ENCODE results near the gene CASTOR2.
"Not testable (repeated sequence)": the region's sequence is repeated elsewhere in the genome, so short reads cannot be mapped to it uniquely, and the experiment has no call there.

Gene CASTOR2

GRCh38 chr7:74964511-74965119 is at the start of gene CASTOR2:
CASTOR2 (plus strand) TSS chr7:74964705; CDS start chr7:74964986, 281 bp downstream.
- DNase-seq (ENCODE audit: low read depth): peak; percentile 56

- DNase-seq (ENCODE audit: low read depth): not testable (repeated sequence)
Measured at GRCh38 chr7:74922321-74922890, 42.1 kb upstream of the CASTOR2 start.

- DNase-seq (ENCODE audit: low read depth): not testable (repeated sequence)
Measured at GRCh38 chr7:74923644-74924043, 40.9 kb upstream of the CASTOR2 start.

GRCh38 chr7:74926968-74927367 is 37.5 kb upstream of the CASTOR2 start:
- DNase-seq (ENCODE audit: low read depth): not testable (repeated sequence)

GRCh38 chr7:74931563-74932328 is 32.8 kb upstream of the CASTOR2 start:
- not testable (repeated sequence) for DNase-seq (ENCODE audit: low read depth)

- DNase-seq (ENCODE audit: low read depth): not testable (repeated sequence)
Measured at GRCh38 chr7:74939429-74939828, 25.1 kb upstream of the CASTOR2 start.

- DNase-seq (ENCODE audit: low read depth): not testable (repeated sequence)
Measured at GRCh38 chr7:74941302-74942069, 23.0 kb upstream of the CASTOR2 start.

- DNase-seq (ENCODE audit: low read depth): not testable (repeated sequence)
Measured at GRCh38 chr7:74943923-74944322, 20.6 kb upstream of the CASTOR2 start.

GRCh38 chr7:74947741-74948140 is 16.8 kb upstream of the CASTOR2 start:
- not testable (repeated sequence) for DNase-seq (ENCODE audit: low read depth)

- not testable (repeated sequence) for DNase-seq (ENCODE audit: low read depth)
Measured at GRCh38 chr7:74953774-74954173, 10.7 kb upstream of the CASTOR2 start.

GRCh38 chr7:74958328-74958727 is 6.2 kb upstream of the CASTOR2 start:
- DNase-seq (ENCODE audit: low read depth): not testable (repeated sequence)

- DNase-seq (ENCODE audit: low read depth): not testable (repeated sequence)
Measured at GRCh38 chr7:74963704-74964510, 598 bp upstream of the CASTOR2 start.

- not testable (repeated sequence) for DNase-seq (ENCODE audit: low read depth)
Measured at GRCh38 chr7:74966208-74966854, 1.8 kb downstream of the CASTOR2 start.

- not testable (repeated sequence) for DNase-seq (ENCODE audit: low read depth)
Measured at GRCh38 chr7:74966909-74967308, 2.4 kb downstream of the CASTOR2 start.

- not testable (repeated sequence) for DNase-seq (ENCODE audit: low read depth)
Measured at GRCh38 chr7:74971431-74971830, 6.9 kb downstream of the CASTOR2 start.

GRCh38 chr7:74972377-74972776 is 7.9 kb downstream of the CASTOR2 start:
- not testable (repeated sequence) for DNase-seq (ENCODE audit: low read depth)

GRCh38 chr7:74975959-74976358 is 11.5 kb downstream of the CASTOR2 start:
- not testable (repeated sequence) for DNase-seq (ENCODE audit: low read depth)

GRCh38 chr7:74977523-74977922 is 13.0 kb downstream of the CASTOR2 start:
- not testable (repeated sequence) for DNase-seq (ENCODE audit: low read depth)

GRCh38 chr7:74988436-74988835 is 23.9 kb downstream of the CASTOR2 start:
- not testable (repeated sequence) for DNase-seq (ENCODE audit: low read depth)

- no peak for DNase-seq (ENCODE audit: low read depth)
Measured at GRCh38 chr7:74993121-74993520, 28.6 kb downstream of the CASTOR2 start.

Data from T-helper 22 cell (primary cell).